ENCODE measurements around the gene SPI1.

GRCh38 chr11:47391711-47392432 is 13.5 kb upstream of the SPI1 start:
- TF ChIP-seq CTCF (IDR thresholded peaks at IDR 0.05; ENCODE audit: insufficient read depth, low read depth, low read length) (no peak), EZH2 (IDR thresholded peaks at IDR 0.05; ENCODE audit: insufficient read depth, low read length) (no peak)

Measured in astrocyte (in vitro differentiated cells and primary cell).